HG02870 (cell line): ENCODE measurements around the gene HSD17B2.
"Not testable (repeated sequence)": the region's sequence is repeated elsewhere in the genome, so short reads cannot be mapped to it uniquely, and the experiment has no call there.

ENCODE experiments used
- ATAC-seq: cut with Tn5 transposase; IDR thresholded peaks from one replicate; pipeline ENCODE4 v1.9.1; 2021; ENCODE audit warnings: mild to moderate bottlenecking, moderate library complexity; ENCODE audit not compliant: unreplicated experiment

Gene HSD17B2

GRCh38 chr16:82074019-82074558 lies 39.0 kb downstream of the HSD17B2 start:
- no peak for ATAC-seq

GRCh38 chr16:82078125-82078524 lies 43.1 kb downstream of the HSD17B2 start:
- no peak for ATAC-seq

DNA sequence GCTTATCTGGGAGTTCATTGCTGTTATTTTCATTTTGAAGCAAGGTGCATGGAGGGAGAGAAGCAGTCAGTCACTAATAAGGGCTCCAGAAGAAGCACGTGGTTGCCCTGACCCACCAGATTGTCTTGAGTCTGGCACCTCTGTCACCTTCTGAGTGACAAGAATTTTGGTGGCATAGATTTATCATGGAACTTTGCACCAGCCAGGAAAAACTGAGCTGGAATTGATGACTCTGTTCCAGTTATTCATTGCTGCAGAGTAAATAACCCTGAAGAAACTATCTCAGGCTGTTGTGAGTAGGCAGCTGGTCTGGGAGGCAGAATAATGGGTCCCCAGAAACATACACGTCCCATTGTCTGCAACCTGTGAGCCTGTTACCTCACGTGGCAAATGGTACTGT lies 44.8 kb downstream of the HSD17B2 start:
- no peak for ATAC-seq

DNA sequence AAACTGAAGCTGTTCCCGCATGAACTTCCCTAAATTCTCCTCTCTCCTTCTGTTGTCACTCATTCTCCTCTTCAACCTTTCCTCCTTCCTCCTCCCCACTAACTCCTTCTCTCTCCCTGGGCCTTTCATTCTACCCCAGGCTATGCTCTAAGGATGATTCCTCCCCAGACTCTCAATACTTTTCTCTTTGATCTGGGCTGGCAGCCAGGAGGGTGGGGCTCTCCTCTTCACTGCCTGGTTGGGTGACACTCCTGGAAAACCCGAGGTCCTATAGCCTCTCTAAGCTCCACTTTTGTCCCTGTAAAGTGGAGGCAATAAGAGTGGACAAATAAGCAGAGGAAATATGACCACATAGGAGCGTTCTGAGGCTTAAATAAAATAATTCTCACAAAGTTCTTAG lies 46.2 kb downstream of the HSD17B2 start:
- ATAC-seq: no peak

GRCh38 chr16:82082097-82082496 lies 47.0 kb downstream of the HSD17B2 start:
- no peak for ATAC-seq

- ATAC-seq: peak; percentile 91
Observed at GRCh38 chr16:82082543-82083244, 47.6 kb downstream of the HSD17B2 start.

GRCh38 chr16:82083710-82084353 lies 48.8 kb downstream of the HSD17B2 start:
- no peak for ATAC-seq

- ATAC-seq: no peak
Observed at GRCh38 chr16:82085011-82085779, 50.1 kb downstream of the HSD17B2 start.

DNA sequence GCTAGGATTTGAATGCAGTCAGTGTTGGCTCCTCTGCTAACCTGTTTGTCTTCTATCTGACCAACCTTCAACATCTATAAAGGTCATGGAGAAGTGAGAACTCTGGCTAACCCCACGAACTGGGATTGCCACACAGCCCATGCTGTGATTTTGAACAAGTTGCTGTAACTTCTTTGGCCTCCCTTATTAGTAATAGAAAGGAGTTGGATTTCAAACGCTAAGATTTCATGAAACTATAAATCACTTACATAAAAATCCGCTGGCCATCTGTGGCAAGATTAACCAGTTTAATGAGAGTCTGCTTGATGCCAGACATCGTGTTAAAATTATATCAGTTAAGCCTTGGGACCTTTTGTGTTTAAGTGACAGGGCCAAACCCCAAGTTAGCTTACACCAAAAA lies 53.4 kb downstream of the HSD17B2 start:
- ATAC-seq: no peak

DNA sequence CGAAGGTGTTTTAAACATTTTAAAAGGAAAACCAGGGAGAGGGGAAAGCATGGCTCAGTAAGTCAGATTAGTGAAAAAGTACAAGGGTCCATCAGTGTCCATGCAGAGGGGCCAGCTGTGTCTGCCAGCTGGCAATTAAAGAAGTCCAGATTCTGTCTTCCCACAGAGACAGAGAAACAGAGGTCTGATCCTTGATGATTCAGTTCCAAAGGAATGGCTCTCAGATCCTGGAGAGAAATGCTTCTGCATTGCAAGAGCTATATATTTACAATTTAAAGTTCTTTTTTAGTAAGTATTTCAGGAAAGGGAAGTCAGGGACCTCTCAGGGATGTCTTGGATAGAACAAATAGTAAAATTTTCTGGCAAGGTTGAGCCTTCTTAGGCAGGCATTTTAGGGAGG lies 56.2 kb downstream of the HSD17B2 start:
- ATAC-seq: no peak

GRCh38 chr16:82092711-82093110 lies 57.7 kb downstream of the HSD17B2 start:
- no peak for ATAC-seq

DNA sequence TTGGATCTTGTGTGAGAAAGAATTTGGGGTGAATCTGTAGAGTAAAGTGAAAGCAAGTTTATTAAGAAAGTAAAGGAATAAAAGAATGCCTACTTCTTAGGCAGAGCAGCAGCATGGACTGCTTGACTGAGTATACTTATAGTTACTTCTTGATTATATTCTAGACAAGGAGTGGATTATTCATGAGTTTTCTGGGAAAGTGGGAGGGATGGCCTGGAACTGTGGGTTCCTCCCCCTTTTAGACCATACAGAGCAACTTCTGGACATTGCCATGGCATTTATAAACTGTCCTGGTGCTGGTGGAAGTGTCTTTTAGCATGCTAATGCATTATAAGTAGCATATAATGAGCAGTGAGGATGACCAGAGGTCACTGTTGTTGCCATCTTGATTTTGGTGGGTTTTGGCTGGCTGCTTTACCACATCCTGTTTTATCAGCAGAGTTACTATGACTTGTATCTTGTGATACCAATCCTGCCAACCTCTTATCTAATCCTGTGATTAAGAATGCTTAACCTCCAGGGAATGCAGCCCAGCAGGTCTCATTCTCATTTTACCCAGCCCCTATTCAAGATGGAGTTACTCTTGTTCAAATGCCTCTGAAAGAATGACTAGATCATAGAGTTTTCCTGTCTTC lies 58.7 kb downstream of the HSD17B2 start:
- no peak for ATAC-seq

DNA sequence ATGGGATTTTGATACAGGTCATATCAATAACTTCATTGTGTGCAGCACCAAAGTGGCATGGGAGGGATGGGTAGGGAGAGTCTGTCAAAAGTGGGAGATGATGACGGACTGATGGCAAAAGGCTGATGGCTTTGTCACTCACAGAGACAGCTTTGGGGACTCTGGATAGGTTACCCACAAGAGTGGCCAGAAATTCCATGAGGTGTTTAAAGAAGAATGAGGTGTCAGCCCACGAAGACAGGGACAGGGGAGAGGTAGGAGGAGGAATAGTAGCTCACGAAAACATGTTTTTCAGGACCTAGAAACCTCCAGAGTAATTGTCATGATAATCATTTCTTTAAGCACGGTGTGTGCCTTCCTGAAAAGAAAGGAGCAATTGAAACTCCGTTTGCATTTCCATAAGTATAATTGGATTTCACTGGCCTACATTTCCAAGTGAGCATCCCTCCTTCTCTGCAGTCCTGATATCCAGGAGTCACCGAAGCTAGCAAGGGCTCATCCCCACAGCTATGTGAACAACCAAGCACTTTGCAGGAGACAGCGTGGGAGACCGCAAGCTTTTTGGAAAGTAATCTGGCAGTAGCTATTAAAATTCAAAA lies 60.0 kb downstream of the HSD17B2 start:
- ATAC-seq: no peak

- no peak for ATAC-seq
Observed at GRCh38 chr16:82096641-82097040, 61.6 kb downstream of the HSD17B2 start.

DNA sequence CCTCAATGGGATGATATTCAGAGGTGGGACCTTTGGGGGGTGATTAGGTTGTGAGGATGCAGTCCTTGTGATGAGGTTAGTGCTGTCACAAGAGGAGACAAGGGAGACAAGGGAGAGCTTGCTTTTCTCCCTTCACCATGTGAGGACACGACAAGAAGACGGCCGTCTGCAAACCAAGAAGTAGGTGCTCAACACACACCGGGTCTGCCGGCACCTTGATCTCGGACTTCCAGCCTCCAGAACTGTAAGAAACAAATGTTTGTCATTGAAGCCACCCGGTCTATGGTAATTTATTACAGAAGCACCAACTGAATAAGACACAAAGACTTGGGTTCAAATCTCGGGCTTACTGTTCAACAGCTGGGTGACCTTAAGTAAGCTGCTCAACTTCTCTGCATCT lies 70.1 kb downstream of the HSD17B2 start:
- no peak for ATAC-seq

GRCh38 chr16:82108100-82108499 lies 73.0 kb downstream of the HSD17B2 start:
- ATAC-seq: no peak

GRCh38 chr16:82108774-82109173 lies 73.7 kb downstream of the HSD17B2 start:
- ATAC-seq: no peak

DNA sequence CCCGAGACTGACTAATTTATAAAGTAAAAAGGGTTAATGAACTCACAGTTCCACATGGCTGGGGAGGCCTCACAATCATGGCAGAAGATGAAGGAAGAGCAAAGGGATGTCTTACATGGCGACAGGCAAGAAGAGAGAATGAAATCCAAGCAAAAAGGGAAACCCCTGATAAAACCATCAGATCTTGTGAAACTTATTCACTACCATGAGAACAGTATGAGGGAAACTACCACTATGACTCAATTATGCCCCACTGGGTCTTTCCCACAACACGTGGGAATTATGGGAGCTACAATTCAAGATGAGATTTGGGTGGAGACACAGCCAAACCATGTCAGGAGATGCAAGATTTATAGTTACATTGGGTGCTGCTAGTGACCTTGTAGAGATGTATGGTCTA lies 74.2 kb downstream of the HSD17B2 start:
- ATAC-seq: not testable (repeated sequence)

GRCh38 chr16:82111944-82112343 lies 76.9 kb downstream of the HSD17B2 start:
- ATAC-seq: no peak

- no peak for ATAC-seq
Observed at GRCh38 chr16:82113741-82114140, 78.7 kb downstream of the HSD17B2 start.

- no peak for ATAC-seq
Observed at GRCh38 chr16:82116535-82116934, 81.5 kb downstream of the HSD17B2 start.
